ENCODE measurements around the gene CDH4.

CDH4 gene

DNA sequence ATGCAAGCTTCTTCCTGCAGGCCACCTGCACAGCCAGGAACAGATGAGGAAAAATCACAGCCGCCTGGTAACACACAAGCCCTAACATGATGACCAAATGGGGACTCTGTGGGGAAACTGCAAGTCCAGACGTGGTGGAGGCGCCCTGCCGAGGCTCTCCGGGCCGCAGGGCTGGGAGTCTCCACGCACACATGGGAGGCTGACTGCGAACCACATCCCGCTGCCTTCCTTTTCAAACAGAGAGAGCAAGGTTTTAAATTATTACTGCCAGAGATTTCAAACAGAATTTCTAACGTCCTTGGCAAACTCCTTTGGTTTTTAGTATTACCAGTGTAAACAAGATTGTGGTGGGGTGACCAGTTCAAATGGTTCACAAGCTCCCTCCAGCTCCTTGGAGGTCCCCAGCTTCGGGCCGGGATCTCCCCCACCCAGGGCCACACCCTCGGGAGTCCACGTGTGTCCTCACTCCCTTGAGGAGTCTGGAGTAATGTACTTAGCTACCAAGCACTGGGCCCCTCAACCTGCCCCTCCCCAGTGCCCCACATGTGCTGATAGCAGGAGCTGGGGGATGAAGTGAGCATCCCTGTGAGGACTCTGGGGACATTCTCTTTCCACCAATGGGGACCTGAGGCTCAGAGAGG lies 560.9 kb downstream of the CDH4 start:
- no peak for DNase-seq

- no peak for DNase-seq
Observed at GRCh38 chr20:61813791-61814190, 561.7 kb downstream of the CDH4 start.

DNA sequence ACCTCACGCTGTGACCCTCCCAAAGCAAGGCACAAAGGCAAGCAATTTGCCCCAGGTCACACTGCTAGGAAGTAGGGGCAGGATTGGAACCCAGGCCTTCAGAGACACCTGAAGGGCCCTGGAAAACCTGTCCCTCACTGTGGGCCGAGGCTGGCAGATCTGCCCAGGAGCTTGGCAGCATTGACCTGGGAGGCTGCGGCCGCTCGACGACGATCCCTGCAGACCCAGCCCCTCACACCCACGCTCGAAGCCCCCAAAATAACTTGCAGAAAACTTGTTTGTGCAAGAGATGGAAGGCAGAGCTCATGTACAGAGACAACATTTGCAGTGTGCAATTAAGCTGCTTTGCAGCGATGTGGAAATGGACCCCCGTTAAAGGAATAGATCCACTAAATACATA lies 562.2 kb downstream of the CDH4 start:
- DNase-seq = no peak

GRCh38 chr20:61814726-61815125 lies 562.7 kb downstream of the CDH4 start:
- DNase-seq = no peak

GRCh38 chr20:61815176-61815575 lies 563.1 kb downstream of the CDH4 start:
- DNase-seq = no peak

GRCh38 chr20:61815678-61816077 lies 563.6 kb downstream of the CDH4 start:
- DNase-seq = no peak

- DNase-seq = no peak
Observed at GRCh38 chr20:61816606-61817460, 564.8 kb downstream of the CDH4 start.

DNA sequence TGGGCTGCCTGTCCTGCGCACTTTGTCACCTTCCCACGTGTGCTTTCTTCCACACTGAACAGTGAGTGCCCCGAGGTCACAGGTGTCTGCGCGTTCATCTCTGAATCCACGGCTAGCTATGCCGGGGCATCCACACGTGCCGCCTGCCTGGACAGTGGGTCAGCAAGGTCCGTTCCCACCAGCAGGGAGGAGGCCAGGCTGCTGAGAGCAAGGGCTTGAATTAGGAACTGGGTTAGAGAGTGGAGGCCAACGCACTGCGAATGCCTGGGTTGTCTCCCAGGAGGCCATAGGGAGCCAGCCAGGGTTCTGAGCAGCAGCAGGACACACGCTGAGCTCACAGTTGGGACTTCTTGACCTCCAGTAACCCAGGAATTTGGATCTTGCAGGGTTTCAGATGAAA lies 565.5 kb downstream of the CDH4 start:
- no peak for DNase-seq

- no peak for DNase-seq
Observed at GRCh38 chr20:61818746-61819573, 566.9 kb downstream of the CDH4 start.

DNA sequence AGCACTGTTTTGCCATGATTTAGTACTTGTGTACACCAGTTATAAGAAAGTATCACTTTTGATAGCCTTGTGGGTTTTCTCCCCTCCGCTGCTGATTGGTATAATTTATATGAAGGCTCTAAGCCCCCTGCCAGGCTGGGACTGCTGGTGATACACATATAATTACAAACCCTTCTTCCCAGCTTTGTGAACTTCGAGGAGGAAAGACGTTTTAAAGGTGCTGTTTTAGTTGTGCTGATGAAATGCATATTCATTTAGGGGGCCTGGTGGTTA lies 567.4 kb downstream of the CDH4 start:
- no peak for DNase-seq

GRCh38 chr20:61819921-61820825 lies 568.1 kb downstream of the CDH4 start:
- DNase-seq = no peak

GRCh38 chr20:61821735-61822134 lies 569.7 kb downstream of the CDH4 start:
- no peak for DNase-seq

GRCh38 chr20:61822396-61822795 lies 570.3 kb downstream of the CDH4 start:
- no peak for DNase-seq

DNA sequence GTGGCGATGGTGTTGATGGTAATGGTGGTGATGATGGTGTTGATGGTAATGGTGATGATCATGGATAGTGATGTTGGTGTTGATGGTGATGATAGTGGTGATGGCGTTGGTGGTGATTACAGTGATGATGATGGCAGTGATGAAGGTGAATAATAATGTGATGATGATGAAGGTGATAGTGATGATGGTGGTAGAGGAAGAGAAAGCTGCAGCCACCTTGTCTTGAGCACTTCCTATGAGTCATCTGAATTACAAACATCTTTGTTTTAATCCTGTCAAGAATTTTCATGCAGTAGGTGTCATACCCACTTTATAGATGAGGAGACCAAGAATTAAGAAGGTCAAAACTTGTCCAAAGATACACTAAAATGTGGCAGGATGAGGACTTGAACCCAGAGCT lies 571.2 kb downstream of the CDH4 start:
- no peak for DNase-seq

- no peak for DNase-seq
Observed at GRCh38 chr20:61828891-61829290, 576.8 kb downstream of the CDH4 start.

- no peak for DNase-seq
Observed at GRCh38 chr20:61829526-61829925, 577.5 kb downstream of the CDH4 start.

DNA sequence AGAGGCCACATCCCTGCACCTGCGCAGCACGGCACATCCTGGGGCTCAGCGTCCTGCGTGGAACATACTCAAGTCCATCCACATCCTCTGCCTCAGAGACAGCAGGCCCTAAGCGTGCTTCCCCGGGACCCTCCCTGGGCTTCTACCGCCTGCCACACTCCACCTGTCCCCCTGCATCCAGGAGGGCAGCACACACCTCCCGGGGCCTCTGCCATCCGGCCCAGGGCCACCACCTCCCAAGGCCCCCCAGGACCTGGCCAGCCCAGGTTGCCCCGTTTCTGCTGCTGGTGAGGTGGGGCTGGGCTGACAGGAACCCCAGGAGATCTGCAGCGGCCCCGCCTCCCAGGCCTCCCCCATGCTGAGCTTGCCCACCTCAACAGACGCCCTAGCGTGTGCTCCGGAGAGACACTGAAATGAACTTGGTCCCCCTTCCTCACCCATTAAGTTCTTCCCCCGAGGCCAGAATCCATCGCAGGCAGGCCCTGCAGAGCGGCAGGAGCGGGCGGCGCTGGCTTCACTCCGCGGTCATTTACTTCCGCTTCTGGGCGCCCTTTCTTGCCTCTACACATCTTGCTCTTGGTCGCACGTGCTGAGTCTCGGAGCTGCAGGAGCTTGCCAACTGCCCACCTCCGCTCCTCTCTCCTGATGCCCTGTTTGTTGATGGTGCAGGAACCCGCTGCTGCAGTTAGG lies 578.3 kb downstream of the CDH4 start:
- DNase-seq = no peak

DNA sequence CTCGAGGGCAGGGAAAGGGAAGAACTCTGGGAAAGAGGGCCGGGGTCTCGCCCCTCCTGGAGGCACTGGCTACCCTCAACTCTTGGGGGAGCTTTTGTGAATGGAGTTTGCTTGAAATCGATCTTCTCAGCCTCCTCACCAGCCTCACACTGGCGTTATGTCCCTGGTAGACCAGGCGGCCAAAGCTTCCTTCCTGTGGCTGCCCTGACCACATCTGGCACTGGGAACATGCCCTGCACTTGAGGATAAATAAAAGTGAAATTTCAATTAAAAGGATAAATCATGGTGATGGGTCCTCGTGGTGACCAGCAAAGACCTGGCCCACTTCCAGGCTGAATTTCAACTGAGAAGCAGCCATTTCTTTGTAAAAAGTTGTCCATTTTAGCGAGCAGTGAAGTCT lies 578.9 kb downstream of the CDH4 start:
- DNase-seq = no peak

DNA sequence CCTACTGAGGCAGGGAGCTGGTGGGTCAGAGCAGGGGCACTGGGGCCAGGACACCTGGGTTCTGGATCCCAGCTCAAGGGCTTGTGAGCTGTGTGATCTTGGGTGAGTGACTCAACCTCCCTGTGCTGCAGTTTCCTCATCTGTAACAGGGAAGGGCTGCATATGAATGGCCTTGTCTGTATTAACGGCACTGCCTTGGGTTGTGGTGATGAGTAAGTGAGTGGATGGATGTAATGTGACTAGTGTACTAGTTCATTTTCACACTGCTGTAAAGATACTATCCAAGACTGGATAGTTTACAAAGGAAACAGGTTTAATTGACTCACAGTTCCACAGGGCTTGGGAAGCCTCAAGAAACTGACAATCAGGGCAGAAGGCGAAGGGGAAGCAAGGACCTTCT lies 580.1 kb downstream of the CDH4 start:
- no peak for DNase-seq

GRCh38 chr20:61833807-61834610 lies 581.9 kb downstream of the CDH4 start:
- no peak for DNase-seq
